WTC11 (cell line): ENCODE data around the gene DLGAP3. TPM values are rescaled to one million over a fixed set of nuclear protein-coding genes. Genes with fewer than 3 reads are reported as not detected.

Experiments
- ATAC-seq: fragments of 200-7000 bp; cut with Tn5 transposase; 2 replicates; pipeline ENCODE4 v1.10.0; 2021; ENCODE audit warnings: mild to moderate bottlenecking, moderate library complexity
- CTCF ChIA-PET: fragments of 300-600 bp; sonication (Branson Sonifier 250); formaldehyde crosslinking; loops from one replicate; lab custom pipeline; 2021; ENCODE audit warnings: antibody characterized with exemption; lab: Charles Lee
- POLR2A ChIA-PET: fragments of 350-600 bp; sonication (Branson Sonifier 250); formaldehyde crosslinking; loops from one replicate; lab custom pipeline; 2021; ENCODE audit warnings: antibody characterized with exemption; lab: Charles Lee
- DNase-seq: peaks from one replicate; pipeline ENCODE4 v3.0.0; 2021; ENCODE audit warnings: low spot score
- H3K27ac Mint-ChIP-seq: 2 replicates; pipeline ENCODE4 v1.8.0; 2021; ENCODE audit warnings: mixed read lengths
- H3K27me3 Mint-ChIP-seq: 2 replicates; pipeline ENCODE4 v1.8.0; 2021; ENCODE audit warnings: low read depth, mild to moderate bottlenecking, moderate library complexity, mixed read lengths
- H3K36me3 Mint-ChIP-seq: 2 replicates; pipeline ENCODE4 v1.8.0; 2021; ENCODE audit warnings: mixed read lengths
- H3K4me1 Mint-ChIP-seq: 2 replicates; pipeline ENCODE4 v1.8.0; 2022; ENCODE audit warnings: mixed read lengths
- H3K4me3 Mint-ChIP-seq: 2 replicates; pipeline ENCODE4 v1.8.0; 2021; ENCODE audit warnings: mild to moderate bottlenecking, moderate library complexity, mixed read lengths
- H3K9me3 Mint-ChIP-seq: 2 replicates; pipeline ENCODE4 v1.8.0; 2021; ENCODE audit warnings: mixed read lengths
- CBFB ChIP-seq: sonication (generic); formaldehyde crosslinking; IDR thresholded peaks from 2 replicates; pipeline ENCODE4 v1.8.1; 2022; ENCODE audit warnings: mild to moderate bottlenecking, low read depth, missing genetic modification reagents
- CREB1 ChIP-seq: sonication (generic); formaldehyde crosslinking; IDR thresholded peaks from 2 replicates; pipeline ENCODE4 v1.8.0; 2023; ENCODE audit warnings: mild to moderate bottlenecking, missing genetic modification reagents
- CTCF ChIP-seq: fragments of 200-600 bp; IDR thresholded peaks from 2 replicates; pipeline ENCODE4 v1.8.0; 2022; ENCODE audit warnings: antibody characterized with exemption
- E2F4 ChIP-seq: sonication (generic); formaldehyde crosslinking; IDR thresholded peaks from 2 replicates; pipeline ENCODE4 v1.8.1; 2022; ENCODE audit warnings: low read depth, mild to moderate bottlenecking, moderate library complexity, missing genetic modification reagents, borderline replicate concordance
- ETV6 ChIP-seq: sonication (generic); formaldehyde crosslinking; IDR thresholded peaks from 2 replicates; pipeline ENCODE4 v1.8.1; 2022; ENCODE audit warnings: mild to moderate bottlenecking, missing genetic modification reagents
- FOXP1 ChIP-seq: sonication (generic); formaldehyde crosslinking; IDR thresholded peaks from 2 replicates; pipeline ENCODE4 v1.8.0; 2022; ENCODE audit warnings: missing genetic modification reagents, mild to moderate bottlenecking, moderate library complexity, borderline replicate concordance
- IRF2 ChIP-seq: sonication (generic); formaldehyde crosslinking; IDR thresholded peaks from 2 replicates; pipeline ENCODE4 v1.8.0; 2022; ENCODE audit warnings: low read depth, missing genetic modification reagents, borderline replicate concordance
- KAT7 ChIP-seq: sonication (generic); formaldehyde crosslinking; IDR thresholded peaks from 2 replicates; pipeline ENCODE4 v1.8.1; 2023; ENCODE audit warnings: missing genetic modification reagents, mild to moderate bottlenecking, borderline replicate concordance
- MAX ChIP-seq: sonication (generic); formaldehyde crosslinking; IDR thresholded peaks from 2 replicates; pipeline ENCODE4 v1.8.0; 2022; ENCODE audit warnings: mild to moderate bottlenecking, missing genetic modification reagents
- MXD4 ChIP-seq: fragments of 250-450 bp; sonication (Bioruptor Pico); IDR thresholded peaks from 2 replicates; pipeline ENCODE4 v1.8.0; 2021; ENCODE audit warnings: mild to moderate bottlenecking, moderate library complexity, borderline replicate concordance
- NR2C2 ChIP-seq: sonication (generic); formaldehyde crosslinking; IDR thresholded peaks from 2 replicates; pipeline ENCODE4 v1.8.0; 2022; ENCODE audit warnings: mild to moderate bottlenecking, missing genetic modification reagents
- PRDM15 ChIP-seq: sonication (generic); formaldehyde crosslinking; IDR thresholded peaks from 2 replicates; pipeline ENCODE4 v1.8.0; 2022; ENCODE audit warnings: missing genetic modification reagents
- SMAD3 ChIP-seq: sonication (generic); formaldehyde crosslinking; IDR thresholded peaks from 2 replicates; pipeline ENCODE4 v1.8.0; 2022; ENCODE audit warnings: missing genetic modification reagents, mild to moderate bottlenecking, borderline replicate concordance
- TEAD1 ChIP-seq: sonication (generic); formaldehyde crosslinking; IDR thresholded peaks from 2 replicates; pipeline ENCODE4 v1.8.0; 2022; ENCODE audit warnings: mild to moderate bottlenecking, missing genetic modification reagents
- TP53 ChIP-seq: sonication (generic); formaldehyde crosslinking; IDR thresholded peaks from 2 replicates; pipeline ENCODE4 v1.8.1; 2023; ENCODE audit warnings: mild to moderate bottlenecking, missing genetic modification reagents
- USF2 ChIP-seq: sonication (generic); formaldehyde crosslinking; IDR thresholded peaks from 2 replicates; pipeline ENCODE4 v1.8.1; 2023; ENCODE audit warnings: mild to moderate bottlenecking, missing genetic modification reagents, moderate library complexity
- ZBTB43 ChIP-seq: sonication (generic); formaldehyde crosslinking; IDR thresholded peaks from 2 replicates; pipeline ENCODE4 v1.8.1; 2023; ENCODE audit warnings: mild to moderate bottlenecking, missing genetic modification reagents
- ZMAT4 ChIP-seq: fragments of 250-450 bp; sonication (Bioruptor Pico); IDR thresholded peaks from 2 replicates; pipeline ENCODE4 v1.9.0; 2021; ENCODE audit warnings: mild to moderate bottlenecking
- ZNF138 ChIP-seq: sonication (generic); formaldehyde crosslinking; conservative IDR thresholded peaks from 2 replicates; pipeline ENCODE4 v1.8.1; 2022; ENCODE audit warnings: mild to moderate bottlenecking, moderate library complexity, missing genetic modification reagents
- ZNF232 ChIP-seq: sonication (generic); formaldehyde crosslinking; IDR thresholded peaks from 2 replicates; pipeline ENCODE4 v1.8.0; 2022; ENCODE audit warnings: mild to moderate bottlenecking, missing genetic modification reagents
- ZNF416 ChIP-seq: fragments of 250-450 bp; sonication (Bioruptor Pico); IDR thresholded peaks from 2 replicates; pipeline ENCODE4 v1.9.0; 2021; ENCODE audit warnings: mild to moderate bottlenecking, inconsistent platforms
- total RNA-seq: library from RNA; stranded (reverse); gene quantifications from 3 replicates; pipeline ENCODE4 v1.2.3, GENCODE V29; 2021

Gene DLGAP3
- total RNA-seq, 1 experiment from 2014 or later = 11.3 TPM

- 0 out of 2 replicates have a peak, but pooled peaks have one; percentile 12 for TF ChIP-seq ZBTB43 (CRISPR knock-in tag)
Observed at GRCh38 chr1:34928699-34929496, 552 bp downstream of the DLGAP3 start (continued).

GRCh38 chr1:34928066-34928696, 1.3 kb downstream of the DLGAP3 start:
- no peak for ATAC-seq
- Mint-ChIP-seq H3K4me3 (peak overlapping the region; percentile 83), H3K4me1 (peaks cover 30% of the 10 kb centered on the region), H3K27ac (no peak overlapping the region), H3K27me3 (peaks cover 61% of the 10 kb centered on the region), H3K36me3 (no peaks in the 10 kb centered on the region), H3K9me3 (no peaks in the 10 kb centered on the region)
- TF ChIP-seq MAX (CRISPR knock-in tag) (no peak), SMAD3 (CRISPR knock-in tag) (no peak), PRDM15 (CRISPR knock-in tag) (no peak), KAT7 (CRISPR knock-in tag) (no peak), E2F4 (CRISPR knock-in tag) (no peak), IRF2 (no peak), ETV6 (CRISPR knock-in tag) (no peak), CBFB (CRISPR knock-in tag) (no peak), FOXP1 (CRISPR knock-in tag) (no peak), MXD4 (CRISPR knock-in tag) (no peak), ZNF232 (CRISPR knock-in tag) (no peak), ZNF416 (CRISPR knock-in tag) (no peak), TP53 (CRISPR knock-in tag) (no peak), TEAD1 (CRISPR knock-in tag) (no peak)
- CTCF ChIA-PET = interaction anchor here (0.6 to 3.1 kb wide), 6 partner anchors 42 to 153 kb away, joined by 3 to 17 read pairs (median 6); partner anchors contain the start of genes TMEM35B and ZMYM1
- POLR2A ChIA-PET = no interaction called here
- peak; percentile 29 for DNase-seq

GRCh38 chr1:34927316-34927715, 2.1 kb downstream of the DLGAP3 start:
- CTCF ChIA-PET = interaction anchor here (0.6 to 1.8 kb wide), 5 partner anchors 42 to 154 kb away, joined by 3 to 6 read pairs (median 4); partner anchors contain the start of gene TMEM35B

More at GRCh38 chr1:34927316-34927715, 2.1 kb downstream of the DLGAP3 start:
- Mint-ChIP-seq H3K36me3 (no peaks in the 10 kb centered on the region), H3K9me3 (no peaks in the 10 kb centered on the region), H3K4me3 (no peak overlapping the region), H3K27ac (no peak overlapping the region), H3K4me1 (peaks cover 36% of the 10 kb centered on the region), H3K27me3 (peaks cover 57% of the 10 kb centered on the region)
- TF ChIP-seq ZMAT4 (CRISPR knock-in tag) (no peak), USF2 (CRISPR knock-in tag) (no peak), NR2C2 (CRISPR knock-in tag) (no peak), CTCF (no peak), ZNF138 (CRISPR knock-in tag) (no peak), CREB1 (no peak)
- no peak for ATAC-seq
- no peak for DNase-seq
- POLR2A ChIA-PET = no interaction called here
